GM19455 (cell line): ENCODE data around the gene HIVEP3.

ENCODE experiments used
- ATAC-seq: cut with Tn5 transposase; IDR thresholded peaks from one replicate; pipeline ENCODE4 v1.9.1; 2021; ENCODE audit not compliant: unreplicated experiment

HIVEP3 gene

GRCh38 chr1:41540886-41541591 lies 377.7 kb downstream of the HIVEP3 start:
- no peak for ATAC-seq

- no peak for ATAC-seq
These were observed 378.7 kb downstream of the HIVEP3 start for GRCh38 chr1:41539999-41540398.

- no peak for ATAC-seq
These were observed 379.3 kb downstream of the HIVEP3 start for GRCh38 chr1:41539418-41539805.

GRCh38 chr1:41538741-41539417 lies 379.8 kb downstream of the HIVEP3 start:
- no peak for ATAC-seq

- ATAC-seq = no peak
These were observed 380.9 kb downstream of the HIVEP3 start for GRCh38 chr1:41537788-41538351.

- ATAC-seq = no peak
These were observed 381.5 kb downstream of the HIVEP3 start for GRCh38 chr1:41537251-41537650.

- ATAC-seq = no peak
These were observed 382.3 kb downstream of the HIVEP3 start for GRCh38 chr1:41536361-41536802.

GRCh38 chr1:41535716-41536115 lies 383.0 kb downstream of the HIVEP3 start:
- ATAC-seq = no peak

- ATAC-seq = no peak
These were observed 383.4 kb downstream of the HIVEP3 start for GRCh38 chr1:41535276-41535675.

- ATAC-seq = no peak
These were observed 384.3 kb downstream of the HIVEP3 start for GRCh38 chr1:41534181-41535076.

- ATAC-seq = no peak
These were observed 385.0 kb downstream of the HIVEP3 start for GRCh38 chr1:41533731-41534080.

- no peak for ATAC-seq
These were observed 385.5 kb downstream of the HIVEP3 start for GRCh38 chr1:41533016-41533730.

GRCh38 chr1:41532206-41532975 lies 386.3 kb downstream of the HIVEP3 start:
- no peak for ATAC-seq

GRCh38 chr1:41530411-41530810 lies 388.3 kb downstream of the HIVEP3 start:
- ATAC-seq = no peak

GRCh38 chr1:41529621-41530395 lies 388.9 kb downstream of the HIVEP3 start:
- ATAC-seq = no peak

- no peak for ATAC-seq
These were observed 389.8 kb downstream of the HIVEP3 start for GRCh38 chr1:41528726-41529605.

- no peak for ATAC-seq
These were observed 390.6 kb downstream of the HIVEP3 start for GRCh38 chr1:41528106-41528505.

GRCh38 chr1:41526956-41527561 lies 391.7 kb downstream of the HIVEP3 start:
- ATAC-seq = no peak
